HG02763 (cell line): ENCODE measurements around the gene FAM118B.

Source experiments
- ATAC-seq: cut with Tn5 transposase; IDR thresholded peaks from one replicate; pipeline ENCODE4 v1.9.1; 2021; ENCODE audit warnings: mild to moderate bottlenecking, moderate library complexity; ENCODE audit not compliant: unreplicated experiment

The FAM118B gene

GRCh38 chr11:126211236-126212088 lies at the start of gene FAM118B, which contains the start of gene RPUSD4:
Gene FAM118B (plus strand): TSS chr11:126211782. CDS start chr11:126235002, 23,220 bp downstream.
Gene RPUSD4 (minus strand): TSS chr11:126211650. CDS start chr11:126211638, 12 bp downstream.
- peak; percentile 92 for ATAC-seq

- ATAC-seq, result no peak
Measured at GRCh38 chr11:126162306-126163030, 49.1 kb upstream of the FAM118B start.

GRCh38 chr11:126163074-126163700 lies 48.4 kb upstream of the FAM118B start:
- ATAC-seq, result no peak

GRCh38 chr11:126163779-126164178 lies 47.8 kb upstream of the FAM118B start:
- no peak for ATAC-seq

GRCh38 chr11:126164781-126165180 lies 46.8 kb upstream of the FAM118B start:
- no peak for ATAC-seq

GRCh38 chr11:126165311-126165720 lies 46.3 kb upstream of the FAM118B start:
- ATAC-seq, result no peak

- ATAC-seq, result no peak
Measured at GRCh38 chr11:126165757-126166156, 45.8 kb upstream of the FAM118B start.

GRCh38 chr11:126166413-126166812 lies 45.2 kb upstream of the FAM118B start:
- ATAC-seq, result no peak

GRCh38 chr11:126167488-126167887 lies 44.1 kb upstream of the FAM118B start:
- no peak for ATAC-seq

GRCh38 chr11:126169291-126169690 lies 42.3 kb upstream of the FAM118B start:
- no peak for ATAC-seq

- no peak for ATAC-seq
Measured at GRCh38 chr11:126172596-126173038, 39.0 kb upstream of the FAM118B start.

GRCh38 chr11:126173257-126173656 lies 38.3 kb upstream of the FAM118B start:
- ATAC-seq, result no peak

- ATAC-seq, result no peak
Measured at GRCh38 chr11:126174816-126175215, 36.8 kb upstream of the FAM118B start.

GRCh38 chr11:126175393-126175792 lies 36.2 kb upstream of the FAM118B start:
- ATAC-seq, result no peak

- no peak for ATAC-seq
Measured at GRCh38 chr11:126176853-126177470, 34.6 kb upstream of the FAM118B start.

- ATAC-seq, result no peak
Measured at GRCh38 chr11:126181939-126182730, 29.4 kb upstream of the FAM118B start.

- ATAC-seq, result no peak
Measured at GRCh38 chr11:126182787-126183445, 28.7 kb upstream of the FAM118B start.

- ATAC-seq, result no peak
Measured at GRCh38 chr11:126185259-126186024, 26.1 kb upstream of the FAM118B start.
